ENCODE measurements around the gene FLAD1. TPM values are rescaled to one million over a fixed set of nuclear protein-coding genes. Genes with fewer than 3 reads are reported as not detected.

The FLAD1 gene
- total and polyA plus RNA-seq, 2 of the 4 experiments (the other 2 are of a cell fraction): 26.3 to 37.3 TPM

- no peak for TF ChIP-seq CTCF (conservative IDR thresholded peaks at IDR 0.05; ENCODE audit: low read depth, low read length)
These were observed 10.4 kb upstream of the FLAD1 start (continued) for GRCh38 chr1:154972517-154973343.
